CD8-positive, alpha-beta memory T cell (primary cell): Measurements from ENCODE around the gene MTM1. TPM values are rescaled to one million over a fixed set of nuclear protein-coding genes. Genes with fewer than 3 reads are reported as not detected.
A peak's percentile ranks its signal among the peaks of the same experiment; 100 is the strongest.

Experiments
- CTCF ChIA-PET: fragments of 350-600 bp; sonication (Branson Sonifier 250); formaldehyde crosslinking; loops from one replicate; lab custom pipeline; 2021; ENCODE audit warnings: antibody characterized with exemption; lab: Charles Lee
- POLR2A ChIA-PET: fragments of 350-600 bp; sonication (Branson Sonifier 250); formaldehyde crosslinking; loops from one replicate; lab custom pipeline; 2021; ENCODE audit warnings: antibody characterized with exemption; lab: Charles Lee
- DNase-seq, 5 donors: peaks; one replicate each; pipeline versions ENCODE4 v3.0.0 to v3.0.0-alpha.2; 2020 to 2022; ENCODE audit warnings: mixed read lengths in 1 of 5
- H3K27ac ChIP-seq: one replicate; pipeline ENCODE4 v1.7.0; 2013; ENCODE audit warnings: low read depth, mild to moderate bottlenecking, low read length, moderate library complexity
- H3K27me3 ChIP-seq: 2 replicates; pipeline ENCODE4 v1.7.0; 2013; ENCODE audit warnings: low read length, mild to moderate bottlenecking; ENCODE audit not compliant: insufficient read depth, poor library complexity, severe bottlenecking
- H3K36me3 ChIP-seq: 2 replicates; pipeline ENCODE4 v1.7.0; 2013; ENCODE audit warnings: mild to moderate bottlenecking, low read length, moderate library complexity; ENCODE audit not compliant: insufficient read depth
- H3K4me1 ChIP-seq: 2 replicates; pipeline ENCODE4 v1.7.0; 2013; ENCODE audit warnings: mild to moderate bottlenecking, low read length, moderate library complexity; ENCODE audit not compliant: insufficient read depth
- H3K4me3 ChIP-seq: 2 replicates; pipeline ENCODE4 v1.7.0; 2013; ENCODE audit warnings: mild to moderate bottlenecking, low read length
- H3K9me3 ChIP-seq: 2 replicates; pipeline ENCODE4 v1.7.0; 2013; ENCODE audit warnings: mild to moderate bottlenecking, low read length
- H3K27ac Mint-ChIP-seq, 8 donors: one replicate each; pipeline ENCODE4 v1.8.0; 2020 to 2021; ENCODE audit warnings: mixed read lengths in 8 of 8, mild to moderate bottlenecking in 6 of 8, inconsistent platforms in 3 of 8, moderate library complexity in 3 of 8
- H3K27me3 Mint-ChIP-seq, 2 donors: one replicate each; pipeline ENCODE4 v1.8.0; 2020 to 2021; ENCODE audit warnings: mixed read lengths in 2 of 2, mild to moderate bottlenecking in 1 of 2, moderate library complexity in 1 of 2
- H3K36me3 Mint-ChIP-seq, 3 donors: one replicate each; pipeline ENCODE4 v1.8.0; 2020 to 2021; ENCODE audit warnings: mixed read lengths in 3 of 3, inconsistent platforms in 1 of 3, mild to moderate bottlenecking in 1 of 3
- H3K4me1 Mint-ChIP-seq, 3 donors: one replicate each; pipeline ENCODE4 v1.8.0; 2020 to 2021; ENCODE audit warnings: mixed read lengths in 3 of 3, inconsistent platforms in 1 of 3, mild to moderate bottlenecking in 1 of 3
- H3K4me3 Mint-ChIP-seq, 7 donors: one replicate each; pipeline ENCODE4 v1.8.0; 2020 to 2021; ENCODE audit warnings: mixed read lengths in 7 of 7, mild to moderate bottlenecking in 6 of 7, moderate library complexity in 4 of 7, inconsistent platforms in 2 of 7
- H3K9me3 Mint-ChIP-seq, 5 donors: one replicate each; pipeline ENCODE4 v1.8.0; 2020 to 2022; ENCODE audit warnings: mixed read lengths in 5 of 5, mild to moderate bottlenecking in 3 of 5, moderate library complexity in 2 of 5, inconsistent platforms in 1 of 5
- polyA plus RNA-seq: library from polyadenylated mRNA; unstranded; fragments of 300-500 nt; fragmentation: Illumina TruSeq; gene quantifications from one replicate; pipeline ENCODE4 v1.2.3, GENCODE V29; 2021
- total RNA-seq, 2 experiments: library from RNA; stranded (reverse); gene quantifications; one replicate each; pipeline ENCODE4 v1.2.3, GENCODE V29; 2021

The MTM1 gene
- total and polyA plus RNA-seq, 3 experiments from 2014 or later, result 13.6 to 19.5 (median 16.6) TPM

- H3K36me3 Mint-ChIP-seq, result peaks cover 0 to 8% (median 0%) of the 10 kb centered on the region in 3 donors
- H3K27ac Mint-ChIP-seq, result peak overlapping the region; percentile 97 to 100 (median 98)
- H3K9me3 Mint-ChIP-seq, result no peaks in the 10 kb centered on the region
- Histone ChIP-seq H3K27ac (peak overlapping the region; percentile 73), H3K9me3 (no peaks in the 10 kb centered on the region), H3K27me3 (no peaks in the 10 kb centered on the region), H3K36me3 (no peaks in the 10 kb centered on the region), H3K4me3 (peak overlapping the region; percentile 55), H3K4me1 (peaks cover 65% of the 10 kb centered on the region)
- H3K4me1 Mint-ChIP-seq, result peaks cover 55 to 75% (median 58%) of the 10 kb centered on the region in 3 donors
- ChIA-PET POLR2A (interaction anchor here (0.5 to 1.5 kb wide), 4 partner anchors 21 to 126 kb away, joined by 3 read pairs; partner anchors contain the start of gene MTM1), CTCF (interaction anchor here (1.0 to 3.0 kb wide), 3 partner anchors 10 to 26 kb away, joined by 3 to 17 read pairs (median 3); no protein-coding TSS in a partner anchor)
- H3K27me3 Mint-ChIP-seq, result peaks cover 0 to 4% of the 10 kb centered on the region in 2 donors
- H3K4me3 Mint-ChIP-seq, result peak overlapping the region; percentile 93 to 100 (median 95)
- peak; percentile 53 to 84 (median 68) for DNase-seq
Measured at GRCh38 chrX:150693725-150694574, 125.5 kb downstream of the MTM1 start.

GRCh38 chrX:150694738-150695410, 126.5 kb downstream of the MTM1 start:
- H3K27ac Mint-ChIP-seq, result peak overlapping the region; percentile 44 to 100 (median 78)
- ChIA-PET POLR2A (interaction anchor here (0.8 kb wide), 1 partner anchor 20 kb away, joined by 3 read pairs; no protein-coding TSS in a partner anchor), CTCF (interaction anchor here (1.2 to 1.4 kb wide), 3 partner anchors 16 to 22 kb away, joined by 3 to 4 read pairs (median 3); no protein-coding TSS in a partner anchor)
- peaks cover 0 to 15% (median 0%) of the 10 kb centered on the region in 3 donors for H3K36me3 Mint-ChIP-seq
- H3K4me3 Mint-ChIP-seq, result peak overlapping the region; percentile 65 to 100 (median 95)
- H3K27me3 Mint-ChIP-seq, result peaks cover 0 to 4% of the 10 kb centered on the region in 2 donors
- no peaks in the 10 kb centered on the region for H3K27me3 ChIP-seq
- H3K9me3 ChIP-seq, result no peaks in the 10 kb centered on the region
- peaks cover 61% of the 10 kb centered on the region for H3K4me1 ChIP-seq
- no peaks in the 10 kb centered on the region for H3K9me3 Mint-ChIP-seq
- H3K4me3 ChIP-seq, result no peak overlapping the region
- DNase-seq, result peak in 1 of 5 donors; percentile 9
- peak overlapping the region; percentile 73 for H3K27ac ChIP-seq
- no peaks in the 10 kb centered on the region for H3K36me3 ChIP-seq
- peaks cover 53 to 77% (median 54%) of the 10 kb centered on the region in 3 donors for H3K4me1 Mint-ChIP-seq

- peaks cover 0 to 4% of the 10 kb centered on the region in 2 donors for H3K27me3 Mint-ChIP-seq
- H3K9me3 Mint-ChIP-seq, result no peaks in the 10 kb centered on the region
- ChIA-PET CTCF (interaction anchor here (1.4 to 2.0 kb wide), 3 partner anchors 10 to 19 kb away, joined by 4 to 9 read pairs (median 4); no protein-coding TSS in a partner anchor), POLR2A (interaction anchor here (0.6 kb wide), 1 partner anchor 1176 kb away, joined by 3 read pairs; no protein-coding TSS in a partner anchor)
- H3K36me3 Mint-ChIP-seq, result peaks cover 0 to 28% (median 0%) of the 10 kb centered on the region in 3 donors
- Histone ChIP-seq H3K27me3 (no peaks in the 10 kb centered on the region), H3K4me1 (peaks cover 47% of the 10 kb centered on the region), H3K4me3 (no peak overlapping the region), H3K36me3 (no peaks in the 10 kb centered on the region), H3K9me3 (no peaks in the 10 kb centered on the region), H3K27ac (no peak overlapping the region)
- H3K27ac Mint-ChIP-seq, result peak overlapping the region; percentile 55 to 100 (median 72)
- DNase-seq, result no peak
- peaks cover 49 to 77% (median 51%) of the 10 kb centered on the region in 3 donors for H3K4me1 Mint-ChIP-seq
- peak overlapping the region; percentile 65 to 100 (median 79) for H3K4me3 Mint-ChIP-seq
Measured at GRCh38 chrX:150696331-150696730, 127.9 kb downstream of the MTM1 start.

GRCh38 chrX:150696866-150697265, 128.4 kb downstream of the MTM1 start:
- no peaks in the 10 kb centered on the region for H3K27me3 ChIP-seq
- Mint-ChIP-seq H3K9me3 (no peaks in the 10 kb centered on the region), H3K27me3 (peaks cover 0 to 4% of the 10 kb centered on the region in 2 donors), H3K27ac (peak overlapping the region; percentile 56 to 100 (median 74)), H3K36me3 (peaks cover 0 to 32% (median 0%) of the 10 kb centered on the region in 3 donors), H3K4me1 (peaks cover 44 to 76% (median 50%) of the 10 kb centered on the region in 3 donors), H3K4me3 (peak overlapping the region; percentile 28 to 67 (median 52))
- H3K4me1 ChIP-seq, result peaks cover 42% of the 10 kb centered on the region
- no peaks in the 10 kb centered on the region for H3K9me3 ChIP-seq
- no peaks in the 10 kb centered on the region for H3K36me3 ChIP-seq
- ChIA-PET POLR2A (interaction anchor here (0.6 kb wide), 1 partner anchor 1177 kb away, joined by 3 read pairs; no protein-coding TSS in a partner anchor), CTCF (interaction anchor here (1.4 to 2.0 kb wide), 2 partner anchors 10 to 14 kb away, joined by 4 to 9 read pairs; no protein-coding TSS in a partner anchor)
- H3K4me3 ChIP-seq, result no peak overlapping the region
- DNase-seq, result no peak
- no peak overlapping the region for H3K27ac ChIP-seq

- H3K27me3 Mint-ChIP-seq, result peaks cover 0 to 4% of the 10 kb centered on the region in 2 donors
- peak overlapping the region in 6 of 7 donors; percentile 5 to 67 (median 41) for H3K4me3 Mint-ChIP-seq
- H3K27ac Mint-ChIP-seq, result peak overlapping the region; percentile 39 to 100 (median 85)
- Histone ChIP-seq H3K9me3 (no peaks in the 10 kb centered on the region), H3K27ac (no peak overlapping the region), H3K36me3 (no peaks in the 10 kb centered on the region), H3K27me3 (no peaks in the 10 kb centered on the region), H3K4me1 (peaks cover 35% of the 10 kb centered on the region), H3K4me3 (no peak overlapping the region)
- H3K9me3 Mint-ChIP-seq, result no peaks in the 10 kb centered on the region
- DNase-seq, result no peak
- peaks cover 36 to 71% (median 43%) of the 10 kb centered on the region in 3 donors for H3K4me1 Mint-ChIP-seq
- ChIA-PET CTCF (interaction anchor here (2.0 kb wide), 1 partner anchor 14 kb away, joined by 9 read pairs; no protein-coding TSS in a partner anchor), POLR2A (no interaction called here)
- peaks cover 0 to 32% (median 0%) of the 10 kb centered on the region in 3 donors for H3K36me3 Mint-ChIP-seq
Measured at GRCh38 chrX:150697641-150698040, 129.2 kb downstream of the MTM1 start.

GRCh38 chrX:150698981-150699380, 130.6 kb downstream of the MTM1 start:
- H3K27ac ChIP-seq, result no peak overlapping the region
- Mint-ChIP-seq H3K4me3 (no peak overlapping the region), H3K27ac (no peak overlapping the region), H3K9me3 (no peaks in the 10 kb centered on the region), H3K36me3 (peaks cover 0 to 38% (median 0%) of the 10 kb centered on the region in 3 donors), H3K4me1 (peaks cover 39 to 78% (median 50%) of the 10 kb centered on the region in 3 donors), H3K27me3 (peaks cover 0 to 3% of the 10 kb centered on the region in 2 donors)
- H3K9me3 ChIP-seq, result no peaks in the 10 kb centered on the region
- peaks cover 34% of the 10 kb centered on the region for H3K4me1 ChIP-seq
- no peaks in the 10 kb centered on the region for H3K27me3 ChIP-seq
- no peak overlapping the region for H3K4me3 ChIP-seq
- POLR2A ChIA-PET, result interaction anchor here (0.6 kb wide), 1 partner anchor 684 kb away, joined by 3 read pairs; no protein-coding TSS in a partner anchor
- CTCF ChIA-PET, result interaction anchor here (1.1 to 2.6 kb wide), 2 partner anchors 15 to 155 kb away, joined by 3 to 9 read pairs; no protein-coding TSS in a partner anchor
- H3K36me3 ChIP-seq, result no peaks in the 10 kb centered on the region
- no peak for DNase-seq

- Mint-ChIP-seq H3K9me3 (no peaks in the 10 kb centered on the region), H3K27ac (peak overlapping the region in 1 of 8 donors; percentile 17), H3K36me3 (peaks cover 3 to 47% (median 3%) of the 10 kb centered on the region in 3 donors), H3K4me1 (peaks cover 35 to 73% (median 49%) of the 10 kb centered on the region in 3 donors), H3K4me3 (peak overlapping the region in 1 of 7 donors; percentile 2), H3K27me3 (peaks cover 0 to under 1% of the 10 kb centered on the region in 2 donors)
- Histone ChIP-seq H3K4me3 (no peak overlapping the region), H3K9me3 (no peaks in the 10 kb centered on the region), H3K36me3 (no peaks in the 10 kb centered on the region), H3K27me3 (no peaks in the 10 kb centered on the region), H3K27ac (no peak overlapping the region), H3K4me1 (peaks cover 24% of the 10 kb centered on the region)
- no peak for DNase-seq
- CTCF ChIA-PET, result interaction anchor here (2.6 kb wide), 1 partner anchor 16 kb away, joined by 9 read pairs; no protein-coding TSS in a partner anchor
- POLR2A ChIA-PET, result no interaction called here
Measured at GRCh38 chrX:150700107-150700506, 131.7 kb downstream of the MTM1 start.
